Mammary microvascular endothelial cell (primary cell): ENCODE results near the gene NNT. TPM values are rescaled to one million over a fixed set of nuclear protein-coding genes. Genes with fewer than 3 reads are reported as not detected.

Source experiments
- total RNA-seq: library from RNA; depleted of rRNA; stranded (reverse); fragments of >200 nt; gene quantifications from 2 replicates; pipeline ENCODE4 v1.2.3, GENCODE V29; 2015

NNT gene
- total RNA-seq, result 36.7 and 38.6 TPM in 2 replicates

GRCh38 chr5:43602461-43603343 is at the start of gene NNT:
NNT (plus strand) TSS chr5:43603180; CDS start chr5:43609196, 6,016 bp downstream.

DNA sequence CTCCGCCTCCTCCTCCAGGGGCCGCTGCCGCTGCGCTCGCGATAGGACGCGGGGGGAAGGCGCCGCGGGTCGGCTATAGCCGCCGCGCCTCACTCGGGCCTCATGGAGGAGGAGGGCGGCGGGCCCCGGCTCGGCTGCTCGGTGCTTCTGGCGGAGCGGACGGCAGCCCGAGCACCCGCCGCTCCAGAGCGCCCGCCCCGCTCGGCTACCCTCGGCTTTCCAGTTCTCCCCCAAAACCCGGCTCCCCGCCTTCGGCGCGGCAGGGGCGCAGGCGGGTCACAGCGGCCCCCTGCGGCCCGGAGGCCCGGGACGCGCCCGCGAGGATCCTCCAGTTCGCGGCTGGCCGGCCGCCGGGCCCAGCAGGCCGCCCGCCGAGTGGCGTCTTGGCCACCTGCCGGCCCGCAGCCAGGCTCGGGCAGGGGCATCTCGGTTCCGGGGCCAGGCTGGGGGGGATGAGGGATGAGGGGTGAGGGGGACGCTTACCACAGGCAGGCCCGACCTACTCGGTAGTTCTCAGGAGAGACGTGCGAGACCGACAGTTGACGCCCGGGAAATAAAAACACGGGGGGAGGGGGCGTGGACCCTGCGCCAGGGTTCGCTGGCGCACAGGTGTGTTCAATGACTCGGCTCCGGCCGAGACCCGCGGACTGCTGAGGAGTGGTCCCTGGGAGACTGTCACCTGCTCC is 46.0 kb upstream of the NNT start, which contains the start of gene PAIP1:
PAIP1 (minus strand) TSS at position 221 of the 686 bp plus-strand sequence. CDS start 231 bp downstream, outside the sequence.

Other genes starting within 250 kb of the NNT start
- 0.67 and 1.8 TPM in 2 replicates for gene CCL28, start 190.8 kb upstream of the NNT start, total RNA-seq
- 10.6 and 10.8 TPM in 2 replicates for gene TMEM267, start 119.3 kb upstream of the NNT start, total RNA-seq
- 4.3 and 5.2 TPM in 2 replicates for gene C5orf34, start 88.0 kb upstream of the NNT start, total RNA-seq
- gene PAIP1, start 46.1 kb upstream of the NNT start, total RNA-seq, result 77.7 and 94.1 TPM in 2 replicates